Erythroblast (primary cell): ENCODE results near the gene SLC49A4.

Experiments used
- DNase-seq, 2 experiments: peaks; one replicate each; lab custom pipeline; 2025; lab: John Stamatoyannopoulos, UW
- GATA1 ChIP-seq: IDR thresholded peaks from 2 replicates; pipeline ENCODE4 v1.6.1; 2011; ENCODE audit warnings: low read depth, mild to moderate bottlenecking, control low read depth, low read length, moderate library complexity
- POLR2A ChIP-seq: IDR thresholded peaks from 2 replicates; pipeline ENCODE4 v1.6.1; 2011; ENCODE audit warnings: mild to moderate bottlenecking, low read length

SLC49A4 gene

GRCh38 chr3:122929188-122930062 lies 134.6 kb downstream of the SLC49A4 start:
- no peak for TF ChIP-seq POLR2A
- TF ChIP-seq GATA1 = no peak
- DNase-seq = no peak

- no peak for TF ChIP-seq POLR2A
- no peak for TF ChIP-seq GATA1
- DNase-seq = no peak
Measured at GRCh38 chr3:122930063-122930997, 135.5 kb downstream of the SLC49A4 start.
